HG02623 (cell line): ENCODE data around the gene RAB24.
A peak's percentile ranks its signal among the peaks of the same experiment; 100 is the strongest.

Experiments
- ATAC-seq: cut with Tn5 transposase; IDR thresholded peaks from one replicate; pipeline ENCODE4 v1.9.1; 2021; ENCODE audit warnings: moderate library complexity; ENCODE audit not compliant: unreplicated experiment

RAB24 gene

DNA sequence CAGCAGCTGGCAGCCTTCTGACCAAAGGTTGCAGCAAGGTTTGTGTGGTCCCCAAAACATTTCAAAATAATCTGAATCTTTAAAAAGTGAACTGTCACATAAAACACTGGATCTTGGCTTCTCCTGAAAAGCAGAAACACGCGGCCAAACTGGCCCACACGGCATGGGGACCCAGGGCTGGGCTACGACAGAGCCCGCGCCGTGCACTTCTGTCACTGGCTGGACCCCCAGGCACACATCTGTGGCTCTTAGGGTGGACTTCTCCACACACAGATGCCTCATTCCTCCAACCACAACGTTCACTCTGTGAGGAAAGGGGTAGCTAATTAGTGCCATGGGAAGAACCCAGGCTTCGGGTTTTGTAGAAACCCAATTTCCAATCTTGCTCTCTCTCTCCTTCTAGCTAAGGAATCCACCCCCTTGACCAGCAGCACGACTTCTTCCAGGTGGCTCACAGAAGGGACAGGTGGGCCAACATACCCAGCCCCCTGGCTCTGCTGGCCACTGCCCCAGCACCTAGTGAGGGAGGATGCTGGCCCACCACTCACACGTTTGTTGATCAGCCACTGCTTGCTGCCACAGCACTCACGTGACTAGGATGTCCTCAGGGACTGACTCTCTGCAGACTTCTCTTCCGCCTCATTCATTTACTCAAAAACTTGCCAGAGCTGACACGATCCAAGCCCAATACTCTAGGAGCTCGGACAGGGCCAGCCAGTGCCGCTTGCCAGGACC is 30.1 kb upstream of the RAB24 start:
- no peak for ATAC-seq

DNA sequence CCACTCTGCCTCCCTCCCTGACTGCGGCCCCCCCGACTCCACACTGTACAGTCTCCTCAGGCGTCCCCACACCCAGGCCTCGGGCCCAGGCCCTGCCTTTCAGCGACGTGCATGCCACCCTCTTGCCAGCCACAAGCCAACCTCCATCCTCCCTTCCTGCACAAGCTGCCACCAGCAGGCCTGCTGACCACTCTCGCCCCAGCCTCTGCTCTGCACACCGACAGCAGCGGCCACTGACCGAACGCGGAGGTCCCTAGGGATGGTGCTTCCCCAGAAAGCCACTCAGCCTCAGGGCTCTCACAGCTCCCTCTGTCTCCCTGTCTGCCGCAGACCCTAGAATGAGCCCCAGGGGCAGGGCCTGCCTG is 29.4 kb upstream of the RAB24 start:
- ATAC-seq: no peak

DNA sequence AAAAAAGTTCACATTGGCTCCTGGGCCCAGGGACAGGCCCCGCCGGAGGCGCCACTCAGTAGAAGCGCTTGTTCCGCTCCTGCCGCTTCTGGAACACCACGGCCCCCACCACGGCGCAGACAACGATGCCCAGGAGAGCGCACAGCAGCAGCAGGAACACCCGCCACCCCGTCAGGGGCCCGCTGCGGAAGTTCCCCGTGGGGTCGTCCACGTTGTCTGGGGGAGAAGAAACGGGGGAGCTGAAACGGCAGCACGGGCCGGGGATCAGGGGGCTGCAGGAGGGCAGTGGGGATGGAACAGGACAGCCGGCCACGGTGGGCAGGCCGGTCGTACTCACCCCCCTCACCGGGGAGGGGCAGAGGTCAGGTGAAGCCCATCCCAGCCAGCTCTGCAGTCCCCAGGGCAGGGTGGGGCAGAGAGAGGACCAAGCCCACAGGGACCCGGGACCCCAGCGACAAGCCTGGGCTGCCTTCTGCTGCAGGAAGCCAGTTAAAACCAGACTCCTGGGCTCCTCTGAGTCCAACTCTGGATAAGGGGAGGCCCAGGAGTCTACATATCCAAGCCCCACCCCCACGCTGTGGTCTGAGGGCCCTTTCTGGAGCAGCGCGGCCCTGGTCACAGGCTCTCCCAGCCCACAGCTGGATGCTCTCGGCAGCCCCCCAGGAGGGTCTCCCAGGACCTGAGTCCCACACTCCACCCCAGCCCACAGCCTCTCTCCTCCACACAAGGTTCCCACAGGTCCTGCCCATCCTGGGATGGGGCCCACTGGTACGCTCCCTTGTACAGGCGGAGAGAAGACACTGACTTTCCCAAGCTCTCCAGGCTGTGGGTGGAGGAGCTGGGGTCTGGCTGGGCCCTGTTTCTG is 28.7 kb upstream of the RAB24 start:
- no peak for ATAC-seq

DNA sequence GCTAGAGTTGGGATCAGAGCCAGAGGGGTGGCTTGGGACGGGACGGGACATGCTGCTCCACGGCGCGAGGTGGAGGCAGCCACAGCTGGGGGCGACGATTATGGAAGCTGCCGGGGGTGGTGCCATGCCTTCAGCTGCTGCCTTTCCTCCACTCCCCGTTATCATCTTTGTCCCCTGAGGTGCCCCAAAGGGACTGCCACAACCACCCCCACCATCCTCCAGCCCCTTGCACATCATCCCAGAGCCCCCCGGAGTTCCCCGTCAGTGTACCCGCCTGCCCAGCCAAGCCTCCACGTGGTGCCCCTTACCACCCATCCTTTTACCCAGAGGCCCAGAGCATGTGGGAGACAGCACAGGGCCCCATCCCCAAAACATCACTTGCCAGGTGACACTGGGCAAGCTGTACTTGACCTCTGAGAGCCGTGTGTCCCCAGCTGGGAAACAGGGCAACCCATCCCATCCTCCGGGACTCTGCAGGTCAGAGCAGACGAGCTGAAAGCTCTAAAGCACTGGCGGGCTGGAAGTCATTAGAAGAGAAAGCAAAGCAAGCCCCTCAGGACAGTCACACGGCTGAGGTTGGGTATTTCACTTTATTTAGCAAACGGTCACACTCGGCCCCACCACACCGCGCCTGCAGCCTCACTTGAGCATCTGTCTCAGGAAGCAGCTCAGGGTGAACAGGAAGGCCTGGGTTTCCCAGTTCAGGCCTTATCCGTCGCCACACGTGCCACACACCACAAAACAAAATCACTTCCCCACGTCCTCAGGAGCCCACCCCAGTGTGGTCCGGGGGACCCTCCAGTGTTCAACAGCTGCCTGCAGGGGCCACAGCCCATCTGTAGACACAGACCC is 27.7 kb upstream of the RAB24 start:
- ATAC-seq: no peak

DNA sequence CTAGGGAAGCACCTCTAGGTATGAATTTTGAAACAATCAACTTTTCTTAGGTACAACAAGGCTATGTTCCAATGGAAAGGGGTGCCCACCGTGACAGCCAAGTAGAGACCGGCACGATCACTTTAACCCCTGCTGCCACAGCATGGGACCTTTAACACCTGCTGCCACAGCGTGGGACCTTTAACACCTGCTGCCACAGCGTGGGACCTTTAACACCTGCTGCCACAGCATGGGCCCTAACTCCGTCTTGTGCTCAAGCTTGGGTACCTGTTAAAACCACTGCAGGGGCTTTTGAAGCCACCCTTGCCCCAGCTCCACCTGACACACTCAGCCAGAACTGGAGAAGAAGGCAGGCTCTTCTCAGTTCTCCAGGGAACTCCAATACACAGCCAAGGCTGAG is 26.4 kb upstream of the RAB24 start:
- ATAC-seq: no peak

DNA sequence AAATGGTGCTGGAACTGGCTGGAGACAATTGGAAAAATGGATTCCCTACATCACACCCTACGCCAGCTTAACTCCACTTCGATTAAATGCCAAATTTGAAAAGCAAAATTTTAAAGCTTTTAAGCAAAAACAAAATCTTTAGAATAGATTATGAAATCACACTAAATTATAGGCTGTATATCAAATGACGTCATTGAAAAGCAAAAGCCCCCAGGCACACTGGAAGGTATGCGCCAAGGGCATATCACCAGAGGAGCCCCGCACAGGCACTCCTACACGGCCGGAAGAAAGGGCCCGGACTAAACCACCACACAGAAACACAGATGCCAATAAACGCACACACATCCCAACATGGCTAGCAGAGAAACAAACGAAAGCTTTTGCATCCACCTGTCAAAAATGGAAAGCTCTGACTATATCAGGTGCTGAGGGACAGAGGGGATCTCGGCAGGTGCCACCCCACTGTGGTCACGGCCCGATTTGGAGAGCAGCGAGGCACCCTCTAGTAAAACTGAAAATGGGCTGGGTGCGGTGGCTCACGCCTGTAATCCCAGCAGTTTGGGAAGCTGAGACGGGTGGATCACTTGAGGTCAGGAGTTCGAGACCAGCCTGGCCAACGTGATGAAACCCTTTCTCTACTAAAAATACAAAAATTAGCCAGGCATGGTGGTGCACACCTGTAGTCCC is 25.2 kb upstream of the RAB24 start:
- ATAC-seq: no peak

DNA sequence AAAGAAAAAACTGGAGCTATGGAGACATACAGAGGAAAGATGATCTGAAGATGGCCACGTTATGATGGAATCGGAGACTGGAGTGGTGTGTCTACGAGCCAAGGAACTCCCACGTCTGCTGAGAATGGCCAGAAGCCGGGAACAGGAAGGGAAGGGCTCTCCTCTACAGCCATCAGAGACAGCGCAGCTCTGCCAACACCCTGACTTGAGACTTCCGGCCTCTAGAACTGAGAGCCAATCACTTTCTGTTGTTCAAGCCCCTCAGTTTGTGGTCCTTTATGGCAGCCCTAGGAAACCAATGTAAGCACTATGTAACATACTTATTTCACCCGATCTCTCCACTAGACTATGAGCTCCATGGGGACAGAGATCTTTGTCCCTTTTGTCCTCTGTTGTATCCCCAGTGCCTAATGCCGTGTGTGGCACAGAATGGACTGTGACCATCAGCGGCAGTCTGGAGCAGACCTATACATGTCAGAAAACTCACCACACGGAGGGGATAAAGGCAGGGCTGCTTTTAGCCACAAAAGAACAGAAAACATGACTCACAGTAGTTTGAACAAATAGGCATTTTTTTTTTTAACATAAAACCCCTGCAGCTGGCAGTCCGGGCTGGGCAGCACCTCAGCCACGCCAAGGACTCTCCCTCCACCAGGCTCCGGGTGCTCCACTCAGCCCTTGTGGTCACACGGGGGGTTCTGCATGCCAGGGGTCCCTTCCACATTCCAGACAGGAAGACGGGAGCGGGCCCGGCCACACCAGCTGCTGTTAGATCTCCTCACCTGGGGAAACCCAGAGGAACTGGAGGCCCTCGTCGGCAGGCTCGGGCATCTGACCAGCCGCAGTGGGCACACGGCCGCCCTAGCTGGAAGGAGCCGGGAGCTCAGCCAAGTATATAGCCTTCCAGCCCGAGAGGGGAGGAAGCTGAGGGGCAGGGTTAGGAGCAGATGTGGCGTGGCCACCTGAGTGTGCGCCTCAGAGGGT is 24.3 kb upstream of the RAB24 start:
- no peak for ATAC-seq

DNA sequence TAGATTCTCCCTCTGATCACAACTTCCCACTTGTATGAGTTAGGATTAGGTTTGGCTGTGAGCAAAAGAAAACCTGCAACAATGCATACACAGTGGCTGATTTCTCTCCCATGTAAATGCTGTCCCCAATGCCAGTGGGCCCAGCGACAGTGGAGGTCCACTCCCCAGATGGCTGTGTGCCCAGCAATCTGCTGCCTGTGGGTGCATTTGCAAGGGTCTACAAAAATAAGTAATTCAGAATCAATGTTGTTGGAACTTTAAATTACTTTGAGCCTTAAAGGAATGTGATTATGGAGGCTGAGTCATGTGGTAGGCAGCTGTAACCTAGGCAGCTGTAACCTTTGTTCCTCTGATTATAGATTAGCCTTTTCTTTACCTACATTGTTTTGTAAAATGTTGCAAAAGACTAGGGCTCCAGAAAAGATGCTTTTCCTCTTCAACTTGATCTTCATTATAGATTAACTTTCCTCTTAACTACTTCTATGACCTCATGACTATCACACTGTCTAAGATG is 22.4 kb upstream of the RAB24 start:
- ATAC-seq: no peak

DNA sequence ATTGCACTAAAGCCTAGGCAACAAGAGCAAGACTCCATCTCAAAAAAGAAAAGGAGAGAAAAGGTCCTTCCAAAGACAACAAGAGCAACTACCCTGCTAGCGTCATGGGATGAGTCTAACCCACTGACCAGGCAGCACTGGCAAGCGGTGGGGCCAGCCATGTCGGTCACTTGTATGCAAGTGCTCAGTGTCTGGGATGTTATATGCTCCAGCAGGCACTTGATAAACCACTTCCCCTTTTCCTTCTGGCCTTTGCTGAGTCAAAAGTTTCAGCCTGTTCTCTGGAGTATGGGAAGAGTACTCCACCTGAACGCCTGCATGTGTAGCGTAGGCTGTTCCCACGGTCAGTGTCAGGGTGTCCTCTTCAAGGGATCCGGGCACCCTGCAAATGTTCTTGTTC is 17.4 kb upstream of the RAB24 start:
- no peak for ATAC-seq

DNA sequence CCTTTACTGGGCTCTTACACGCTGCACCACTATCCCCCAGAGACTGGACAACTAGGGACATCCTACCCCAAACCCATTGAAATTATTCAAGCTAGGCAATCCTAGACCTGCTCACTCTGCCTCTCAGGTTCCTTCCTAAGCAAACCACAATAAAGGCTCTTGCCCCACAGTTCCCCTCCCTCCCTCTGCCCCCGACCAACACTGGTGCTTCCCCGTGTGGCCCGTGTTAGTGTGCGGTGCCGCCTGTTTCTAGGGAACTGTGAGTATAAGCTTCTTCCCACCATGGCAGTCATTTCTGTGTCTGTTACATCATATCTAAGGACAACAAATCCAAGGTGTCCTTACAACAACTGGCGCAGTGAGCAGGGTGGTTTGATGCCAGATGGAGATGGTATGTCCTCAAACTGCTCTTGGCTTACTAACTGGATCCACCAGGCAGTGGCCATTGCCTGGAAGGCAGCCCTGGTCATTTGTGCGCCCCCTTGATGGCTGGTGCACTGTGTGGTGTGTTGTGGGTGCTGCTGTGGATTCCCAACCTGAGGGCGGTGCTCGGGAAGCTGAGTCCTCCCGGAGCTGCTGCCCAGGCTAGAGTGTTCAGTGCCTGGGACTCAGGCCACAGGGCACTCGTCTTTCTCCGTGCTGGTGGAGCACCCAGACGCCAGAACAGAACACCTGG is 16.5 kb upstream of the RAB24 start:
- no peak for ATAC-seq

DNA sequence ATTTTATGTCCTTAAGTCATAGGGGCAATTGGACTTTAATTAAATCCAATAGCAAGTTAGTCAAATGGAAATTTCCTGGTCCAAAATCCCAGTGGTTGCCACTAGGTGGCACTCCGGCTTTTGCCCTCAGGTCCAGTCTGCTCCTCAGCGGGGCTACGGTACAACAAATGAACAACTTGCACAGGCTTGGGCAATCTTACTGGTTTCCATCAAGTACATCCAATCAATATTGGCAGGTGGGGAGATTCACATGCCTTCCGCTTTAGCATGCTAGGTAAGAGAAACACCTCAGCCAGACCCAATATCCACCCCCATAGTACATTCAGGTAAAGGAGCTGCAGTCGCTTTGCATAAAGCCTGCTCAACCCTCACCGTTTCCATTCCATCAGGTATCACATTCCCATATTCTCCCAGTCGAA is 14.4 kb upstream of the RAB24 start:
- ATAC-seq: no peak

DNA sequence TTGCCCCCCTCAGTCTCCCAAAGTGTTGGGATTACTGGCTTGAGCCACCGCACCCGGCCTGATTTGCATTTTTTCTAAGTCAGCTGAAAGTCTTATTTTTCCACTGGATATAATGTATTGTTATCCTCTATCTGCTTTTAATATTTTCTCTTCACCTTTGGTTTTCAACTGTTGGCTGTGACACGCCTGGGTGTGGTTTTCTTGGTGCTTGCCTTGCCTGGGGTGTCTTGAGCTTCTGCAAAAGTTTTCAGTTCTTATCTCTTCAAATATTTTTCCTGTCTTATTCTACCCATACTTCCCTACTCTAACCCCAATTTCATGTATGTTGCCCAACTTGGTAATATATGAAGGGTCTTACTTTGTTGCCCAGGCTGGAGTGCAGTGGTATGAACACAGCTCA is 12.5 kb upstream of the RAB24 start:
- ATAC-seq: no peak

DNA sequence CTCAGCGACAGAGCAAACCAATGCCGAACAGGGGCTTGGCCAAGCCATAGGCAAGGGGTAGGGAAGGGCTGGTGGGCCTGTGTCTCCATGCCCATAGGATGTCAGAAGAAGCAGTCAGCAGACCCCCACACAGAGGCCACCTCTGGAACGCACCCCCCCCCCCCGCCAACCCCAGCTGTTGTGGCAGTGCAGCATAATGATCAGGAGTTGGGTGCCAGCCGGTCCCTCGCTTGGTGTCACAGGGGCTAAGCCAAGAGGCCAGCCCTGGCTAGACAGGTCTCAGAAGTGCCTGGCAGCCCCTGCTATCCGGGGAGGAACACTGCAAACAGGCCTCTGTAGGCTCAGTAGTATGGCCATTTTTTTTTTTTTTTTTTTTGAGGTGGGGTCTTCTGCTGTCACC is 11.9 kb upstream of the RAB24 start:
- no peak for ATAC-seq

DNA sequence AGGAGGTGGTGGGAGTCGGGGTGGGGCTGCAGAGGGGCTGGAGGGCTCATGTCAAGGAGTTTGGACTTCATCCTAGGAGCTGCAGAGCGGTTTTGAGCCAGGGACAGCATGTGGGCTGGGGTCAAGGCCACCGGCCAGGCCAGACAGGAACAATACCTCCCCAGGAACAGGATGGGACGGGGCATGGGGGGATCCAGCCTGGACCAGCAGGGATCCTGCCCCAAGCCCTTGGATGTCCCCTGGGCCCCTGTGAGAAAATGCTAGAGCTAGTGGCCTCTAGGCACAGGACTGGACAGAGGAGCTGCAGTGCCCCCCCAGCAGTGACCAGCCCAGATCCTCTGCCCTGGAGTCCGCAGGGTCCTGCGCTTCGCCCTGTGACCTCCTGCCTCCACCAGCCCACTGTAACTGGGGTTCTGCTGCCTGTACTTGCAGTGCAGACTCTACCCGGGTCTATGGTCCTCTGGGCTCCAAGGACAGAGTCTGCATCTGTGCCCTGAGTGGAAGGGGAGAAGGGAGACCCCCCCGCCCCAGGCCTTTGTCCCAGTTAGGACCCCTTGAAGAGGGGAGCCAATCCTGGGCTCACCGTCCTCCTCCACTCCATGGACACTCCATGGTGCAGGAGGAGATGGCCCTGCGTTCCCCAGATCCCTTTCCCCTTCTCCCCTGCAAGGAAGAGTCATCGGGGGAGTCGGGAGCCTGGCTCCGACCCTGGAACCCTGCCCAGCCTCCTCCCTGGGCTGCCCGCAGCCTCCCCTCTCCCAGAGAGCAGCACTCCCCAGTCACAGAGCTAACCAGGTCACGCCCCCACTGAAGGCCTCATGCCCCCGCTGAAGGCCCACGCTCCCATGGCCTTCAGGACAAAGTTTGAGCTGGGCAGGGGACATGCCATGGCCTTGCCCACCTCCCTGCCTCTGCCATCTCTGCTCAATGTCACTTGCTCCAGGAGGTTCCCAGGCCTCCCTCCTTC is 11.1 kb upstream of the RAB24 start:
- ATAC-seq: no peak

DNA sequence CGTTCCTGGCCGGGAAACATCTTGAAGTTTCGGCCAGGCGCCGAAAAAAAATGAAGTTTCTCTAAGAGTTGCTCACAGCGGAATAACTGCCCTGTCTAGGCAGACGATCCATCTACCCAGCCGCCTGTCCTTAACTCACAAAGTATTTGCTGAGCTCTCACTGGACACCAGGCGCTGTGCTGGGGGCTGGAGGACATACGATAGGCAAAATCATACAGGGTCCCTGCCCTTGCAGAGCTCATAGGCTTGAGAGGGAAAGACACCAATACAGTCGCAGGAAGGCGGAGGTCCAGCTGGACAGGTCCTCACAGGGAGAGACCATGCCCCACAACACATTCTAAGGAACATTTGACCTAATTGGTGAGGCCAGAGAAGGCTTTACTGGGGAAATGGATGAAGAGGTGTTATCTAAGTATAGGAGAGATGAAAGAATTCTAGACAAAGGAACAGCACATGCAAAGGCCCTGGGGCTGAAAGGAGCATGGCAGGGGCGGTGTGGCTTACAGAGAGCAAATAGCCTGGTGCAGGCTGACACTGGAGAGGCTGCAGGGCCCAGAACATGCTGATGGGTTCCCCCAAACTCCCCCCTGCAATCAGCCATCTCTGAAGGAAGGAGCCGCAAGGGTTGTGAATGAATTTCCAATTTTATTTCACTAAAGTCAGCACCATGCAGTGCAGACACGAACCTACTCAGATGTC is 10.2 kb upstream of the RAB24 start:
- no peak for ATAC-seq

DNA sequence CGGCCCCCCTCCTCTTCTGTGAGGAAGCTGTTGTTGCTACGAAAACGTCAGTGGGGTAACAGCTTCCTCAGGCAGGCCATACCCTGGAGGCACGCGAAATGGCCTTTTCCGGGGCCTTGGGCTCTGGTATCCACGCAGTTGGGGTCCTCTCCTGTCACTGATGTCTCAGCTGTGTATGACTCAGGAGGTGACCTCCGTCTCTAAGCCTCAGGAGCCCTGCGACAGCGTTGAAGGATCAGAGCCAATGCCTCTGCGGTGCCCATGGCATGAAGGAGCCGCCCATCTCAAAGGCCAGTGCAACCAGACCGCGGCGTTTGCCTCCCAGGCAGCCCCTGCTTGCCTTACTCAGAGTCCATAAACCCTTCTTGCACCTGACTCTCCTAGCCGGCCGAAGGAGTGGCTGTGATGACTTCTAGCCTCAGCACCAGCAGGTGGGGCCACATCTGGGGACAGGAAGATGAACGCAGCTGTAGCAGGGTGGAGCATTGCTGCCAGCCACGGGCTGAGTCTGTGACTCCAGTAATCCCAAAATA is 9.2 kb upstream of the RAB24 start:
- ATAC-seq: peak; percentile 5
